Measurements from ENCODE around the gene AQP4.

GRCh38 chr18:26840965-26841364 is 24.5 kb downstream of the AQP4 start:
- no peak for TF ChIP-seq POLR2A (IDR thresholded peaks at IDR 0.05; ENCODE audit: low read length)
- no peak for TF ChIP-seq GATA1 (IDR thresholded peaks at IDR 0.05; ENCODE audit: low read depth, low read length)

Measured in erythroblast (primary cell).